ENCODE results near the gene TGM2.
"Not testable (repeated sequence)": the region's sequence is repeated elsewhere in the genome, so short reads cannot be mapped to it uniquely, and the experiment has no call there.

The TGM2 gene

DNA sequence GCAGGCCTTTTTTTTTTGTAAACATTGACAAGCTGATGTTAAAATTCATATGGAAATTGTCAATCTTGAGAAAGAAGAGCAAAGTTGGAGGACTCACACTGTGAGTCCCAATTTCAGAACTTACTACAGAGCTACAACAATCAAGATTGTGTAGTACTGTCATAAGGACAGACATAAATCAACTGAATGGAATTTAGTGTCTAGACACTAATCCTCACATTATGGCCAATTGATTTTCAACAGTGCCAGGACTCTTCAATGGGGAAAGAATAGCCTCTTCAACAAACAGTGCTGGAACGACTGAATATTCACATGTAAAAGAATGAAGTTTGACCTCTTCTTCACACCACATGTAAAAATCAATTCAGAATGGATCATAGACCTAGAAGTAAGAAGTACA, 60.8 kb downstream of the TGM2 start:
- in situ Hi-C loops (cut with MboI; ENCODE audit: low sequenced_read_pairs) = no loop called here

DNA sequence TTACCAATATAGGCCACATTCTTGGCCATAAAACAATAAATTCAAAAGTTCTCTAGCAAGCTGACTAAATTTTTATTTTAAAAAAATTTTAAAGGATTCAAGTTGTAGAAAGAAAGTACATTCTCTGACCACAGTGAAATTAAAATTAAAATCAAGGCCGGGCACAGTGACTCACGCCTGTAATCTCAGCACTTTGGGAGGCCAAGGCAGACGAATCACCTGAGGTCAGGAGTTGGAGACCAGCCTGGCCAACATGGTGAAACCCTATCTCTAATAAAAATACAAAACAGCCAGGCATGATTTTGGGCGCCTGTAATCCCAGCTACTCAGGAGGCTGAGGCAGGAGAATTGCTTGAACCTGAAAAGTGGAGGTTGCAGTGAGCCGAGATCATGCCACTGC, 62.9 kb downstream of the TGM2 start:
- in situ Hi-C loops (cut with MboI; ENCODE audit: low sequenced_read_pairs) = not testable (repeated sequence)

DNA sequence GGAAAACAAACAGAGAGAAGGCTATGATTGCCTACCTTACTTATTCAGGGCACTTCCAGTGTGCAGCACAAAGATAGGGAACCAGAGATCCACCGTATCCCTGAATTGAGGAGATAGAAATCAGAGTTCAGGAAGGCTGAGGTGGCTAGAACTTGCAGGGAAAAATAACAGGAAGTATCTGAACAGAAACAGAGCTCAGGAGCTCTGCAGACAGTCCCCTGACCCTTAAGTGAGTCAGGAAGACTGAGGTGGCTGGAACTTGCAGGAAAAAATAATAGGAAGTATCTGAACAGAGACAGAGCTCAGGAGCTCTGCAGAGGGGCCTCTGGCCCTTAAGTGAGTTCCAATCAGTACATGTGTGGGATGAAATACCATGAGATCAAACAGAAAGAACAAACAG, 66.1 kb downstream of the TGM2 start:
- in situ Hi-C loops (cut with MboI; ENCODE audit: low sequenced_read_pairs) = no loop called here

DNA sequence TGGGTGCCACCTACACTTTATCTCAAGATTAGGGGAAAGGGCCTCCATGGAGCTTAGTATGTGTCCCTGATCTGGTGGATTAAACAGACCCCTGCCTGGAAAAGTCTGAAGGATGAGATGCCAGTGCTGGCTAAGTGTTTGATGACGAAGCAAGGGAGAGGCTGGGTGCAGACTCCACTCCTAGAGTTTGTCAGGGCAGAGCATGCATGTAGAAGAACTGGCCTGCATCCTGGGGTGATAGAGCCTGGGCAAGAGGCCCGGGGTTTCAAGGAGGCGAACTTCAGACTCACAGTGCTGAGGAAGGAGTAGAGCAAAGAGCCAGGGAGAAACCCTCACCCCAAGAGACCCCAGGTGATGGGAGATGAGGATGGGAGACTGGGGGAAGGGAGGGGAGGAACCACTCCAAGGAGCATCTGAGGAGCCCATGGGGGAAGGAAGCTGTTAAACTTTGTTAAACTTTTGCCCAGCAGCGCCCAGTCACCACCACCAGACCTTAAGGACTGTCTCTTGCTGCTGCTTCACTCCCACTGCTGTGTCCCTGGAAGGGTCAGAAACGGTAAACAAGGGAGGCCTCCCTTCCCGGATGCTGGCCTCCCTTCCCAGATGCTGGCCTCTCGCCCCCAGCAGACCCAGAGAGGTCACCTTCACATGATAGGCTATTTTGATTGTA, 69.9 kb downstream of the TGM2 start:
- in situ Hi-C loops (cut with MboI; ENCODE audit: low sequenced_read_pairs) = no loop called here

DNA sequence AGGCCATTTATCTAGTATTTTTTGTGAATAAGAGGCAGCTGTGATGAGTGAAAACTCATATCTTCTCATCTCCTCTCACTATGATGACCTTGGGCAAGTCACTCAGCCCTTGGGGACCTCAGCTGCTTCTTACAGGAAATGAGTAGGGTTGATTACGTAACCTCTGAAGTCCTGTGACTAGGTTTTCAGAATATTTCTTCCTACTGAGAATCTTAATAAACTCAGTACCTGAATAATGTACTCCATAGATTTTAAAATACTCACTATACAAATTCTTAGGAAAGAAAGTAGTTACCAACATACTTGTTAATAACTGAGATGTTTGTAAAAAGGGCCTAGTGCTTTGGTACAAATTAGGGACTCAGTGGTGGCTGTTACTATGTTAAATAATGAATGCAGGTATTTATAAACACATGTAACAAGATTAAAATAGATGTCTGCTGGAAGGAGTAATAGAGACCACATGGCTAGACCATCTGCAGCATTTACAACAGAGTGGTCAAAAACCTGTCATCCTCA, 70.6 kb downstream of the TGM2 start:
- in situ Hi-C loops (cut with MboI; ENCODE audit: low sequenced_read_pairs) = no loop called here

DNA sequence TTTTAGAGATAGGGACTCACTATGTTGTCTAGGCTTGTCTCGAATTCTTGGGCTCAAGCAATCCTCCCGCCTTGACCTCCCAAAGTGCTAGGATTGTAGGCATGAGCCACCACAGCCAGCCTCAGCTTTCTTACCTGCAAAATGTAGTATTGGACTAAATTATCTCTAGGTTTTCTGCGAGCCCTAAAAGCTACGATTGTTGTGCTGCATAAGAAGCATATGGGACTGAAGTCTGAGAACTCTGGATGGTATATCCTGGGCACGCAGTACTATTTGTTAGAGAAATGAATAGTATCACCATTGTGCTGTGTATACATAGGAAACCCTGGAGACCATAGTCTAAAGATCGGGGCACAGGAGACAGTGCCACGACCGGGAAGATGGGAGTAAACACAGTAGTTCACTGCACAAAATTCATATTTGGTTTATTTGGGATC, 71.4 kb downstream of the TGM2 start:
- in situ Hi-C loops (cut with MboI; ENCODE audit: low sequenced_read_pairs) = no loop called here

DNA sequence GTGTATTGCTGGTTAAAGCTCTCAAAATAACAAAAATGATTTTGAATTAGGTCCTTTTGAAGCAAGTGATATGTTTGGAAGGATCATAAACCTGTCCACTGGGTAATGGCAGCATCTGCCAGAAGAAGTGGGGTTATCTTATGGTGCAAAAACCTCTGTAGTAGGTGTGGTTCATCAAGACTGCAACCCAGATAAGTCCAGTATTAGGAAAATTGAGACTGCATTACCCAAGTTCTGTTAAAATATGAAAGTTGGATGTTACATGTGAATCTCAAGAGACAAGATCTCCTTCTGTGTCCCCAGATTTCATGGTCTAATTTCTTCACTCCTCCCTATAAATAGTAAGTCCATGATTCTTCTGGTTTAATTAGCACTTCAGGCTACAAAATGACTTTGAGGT, 72.2 kb downstream of the TGM2 start:
- in situ Hi-C loops (cut with MboI; ENCODE audit: low sequenced_read_pairs) = no loop called here

DNA sequence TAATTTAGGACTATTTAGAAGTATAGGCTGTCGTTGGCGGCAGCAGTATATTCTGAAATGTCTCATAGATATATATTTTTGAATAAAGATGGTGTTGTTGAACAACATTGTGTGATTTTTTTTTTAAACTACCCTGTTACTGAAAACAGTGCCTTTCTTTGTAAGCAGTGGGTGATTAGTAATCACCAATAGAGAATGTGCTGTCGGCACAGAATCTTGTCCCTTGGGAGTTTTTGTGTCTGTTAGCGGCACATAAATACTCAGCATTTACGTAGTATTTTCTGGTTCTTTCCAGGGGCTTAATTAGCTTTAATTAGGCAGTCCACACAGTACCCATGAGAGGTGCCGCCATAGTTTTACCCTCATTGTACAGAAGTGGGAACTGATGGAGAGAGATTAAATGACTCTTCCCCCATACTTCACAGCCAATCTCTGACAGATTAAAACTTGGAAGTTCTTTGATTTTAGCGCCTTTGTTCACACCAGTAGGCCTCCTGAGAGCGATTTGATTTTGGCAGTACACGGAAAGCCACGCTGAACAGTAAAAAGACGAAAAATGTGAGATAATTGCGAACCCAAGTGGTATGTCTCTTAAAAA, 72.7 kb downstream of the TGM2 start:
- in situ Hi-C loops (cut with MboI; ENCODE audit: low sequenced_read_pairs) = no loop called here

DNA sequence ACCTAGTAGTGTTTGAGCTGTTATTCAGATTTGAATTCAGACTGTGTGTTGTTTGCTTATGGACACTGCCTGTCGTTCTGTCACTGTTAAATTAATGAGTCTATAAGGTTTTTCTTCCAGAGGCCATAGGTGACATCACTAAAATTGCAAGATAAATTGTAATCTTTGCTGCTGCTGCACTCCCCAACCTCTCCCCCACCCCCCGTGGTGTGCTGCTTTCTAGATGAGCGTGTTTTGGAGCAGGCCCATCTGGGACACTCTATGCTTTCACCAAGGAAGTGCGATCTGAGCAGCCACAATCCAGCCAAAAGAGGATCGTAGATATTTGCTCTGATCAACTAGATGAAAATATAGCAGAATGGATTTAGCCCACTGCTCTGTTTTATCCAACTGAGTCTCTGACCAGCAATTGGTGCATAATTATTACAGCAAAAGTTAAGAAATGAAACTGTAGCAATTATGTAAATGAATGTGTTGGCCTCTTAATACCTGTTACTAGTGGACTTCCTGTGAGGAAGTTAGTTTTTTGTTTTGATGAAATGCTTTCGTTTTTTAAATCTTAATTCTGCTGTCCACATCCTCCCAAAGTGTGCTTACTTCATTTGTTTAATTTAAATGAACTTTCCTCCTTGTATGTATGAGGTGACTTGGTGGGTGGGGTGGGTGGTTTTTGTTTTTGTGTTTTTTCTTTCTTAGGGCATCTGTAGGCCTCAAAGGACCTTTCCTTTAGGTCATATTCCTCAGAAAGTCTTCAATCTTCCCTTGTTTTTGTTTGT, 73.4 kb downstream of the TGM2 start:
- in situ Hi-C loops (cut with MboI; ENCODE audit: low sequenced_read_pairs) = no loop called here

DNA sequence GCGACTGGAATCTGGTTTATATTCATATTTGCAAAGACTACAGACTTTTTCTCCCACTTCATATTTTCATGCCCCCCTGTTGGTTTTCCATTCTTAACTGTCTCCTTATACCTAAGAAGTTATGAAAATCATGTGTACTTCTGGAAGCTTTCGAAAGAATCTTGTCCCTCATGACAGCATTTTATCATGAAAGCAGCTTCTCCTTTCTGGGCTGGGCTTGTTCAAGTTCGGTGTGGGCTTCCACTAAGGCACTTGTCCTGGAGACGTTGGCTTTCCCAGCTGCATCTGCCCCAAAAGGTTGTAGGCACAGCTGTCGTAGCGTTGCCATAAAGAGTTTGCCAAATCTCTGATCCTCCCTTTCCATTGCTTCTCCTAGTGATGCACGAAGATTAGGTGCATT, 75.0 kb downstream of the TGM2 start:
- in situ Hi-C loops (cut with MboI; ENCODE audit: low sequenced_read_pairs) = no loop called here

DNA sequence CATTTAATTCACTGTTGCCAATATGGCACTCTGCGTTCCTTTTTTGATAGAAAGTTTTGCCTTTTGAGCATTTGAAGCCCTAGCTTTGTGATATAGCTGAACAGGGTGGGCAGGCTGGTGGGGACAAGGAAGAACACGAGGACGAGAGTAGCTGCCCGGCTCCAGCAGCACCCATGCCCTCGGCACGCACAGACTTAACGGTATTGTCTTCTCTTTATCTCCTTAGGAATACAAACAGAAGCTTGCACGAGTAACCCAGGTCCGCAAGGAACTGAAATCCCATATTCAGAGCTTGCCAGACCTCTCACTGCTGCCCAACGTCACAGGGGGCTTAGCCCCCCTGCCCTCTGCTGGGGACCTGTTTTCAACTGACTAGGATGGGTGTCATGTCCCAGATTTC, 75.6 kb downstream of the TGM2 start:
- in situ Hi-C loops (cut with MboI; ENCODE audit: low sequenced_read_pairs) = no loop called here

DNA sequence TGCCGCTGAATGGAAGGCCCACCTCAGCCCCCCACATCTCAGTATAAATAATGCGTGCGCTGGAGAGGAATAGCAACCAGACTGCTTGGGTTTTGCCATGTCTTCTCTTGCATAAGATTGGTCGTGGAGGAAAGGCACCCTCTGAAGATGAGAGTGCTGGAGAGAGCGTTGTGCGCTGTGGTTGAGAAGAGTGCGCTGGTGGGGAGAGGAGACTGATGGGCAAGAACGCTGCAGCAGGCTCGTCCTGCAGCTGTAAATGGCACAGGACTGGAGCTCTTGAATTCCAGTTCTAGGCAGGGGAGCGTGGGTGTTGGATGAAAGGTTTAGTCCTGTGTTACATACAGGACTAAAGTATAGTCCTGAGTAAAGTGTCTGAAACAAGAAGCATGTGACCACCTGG, 80.0 kb downstream of the TGM2 start:
- in situ Hi-C loops (cut with MboI; ENCODE audit: low sequenced_read_pairs) = no loop called here

DNA sequence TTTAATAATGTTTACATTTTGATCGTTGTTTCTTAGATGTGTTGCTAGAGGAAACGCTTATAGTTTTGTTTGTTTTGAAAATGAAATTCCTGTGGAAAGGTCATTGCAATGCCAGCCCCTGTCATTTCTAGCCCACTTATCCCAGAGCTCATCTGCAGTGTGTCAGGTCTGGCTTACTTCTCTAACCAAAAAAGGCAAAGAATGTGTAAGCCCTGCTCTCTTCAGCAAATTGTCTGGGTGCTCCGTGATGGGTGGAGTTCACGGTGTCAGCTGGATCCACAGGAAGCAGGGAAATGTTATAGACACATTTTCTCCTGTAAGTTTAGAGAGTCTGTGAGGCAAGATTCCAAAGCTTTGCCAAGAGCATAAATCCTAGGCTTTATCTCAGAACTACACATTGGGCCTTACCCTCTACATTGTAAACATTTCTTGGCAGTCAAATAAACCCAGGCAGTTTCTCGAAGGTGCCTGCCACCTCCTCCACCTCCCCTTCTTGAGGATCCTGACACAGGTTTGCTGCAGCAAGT, 80.6 kb downstream of the TGM2 start:
- in situ Hi-C loops (cut with MboI; ENCODE audit: low sequenced_read_pairs) = no loop called here

DNA sequence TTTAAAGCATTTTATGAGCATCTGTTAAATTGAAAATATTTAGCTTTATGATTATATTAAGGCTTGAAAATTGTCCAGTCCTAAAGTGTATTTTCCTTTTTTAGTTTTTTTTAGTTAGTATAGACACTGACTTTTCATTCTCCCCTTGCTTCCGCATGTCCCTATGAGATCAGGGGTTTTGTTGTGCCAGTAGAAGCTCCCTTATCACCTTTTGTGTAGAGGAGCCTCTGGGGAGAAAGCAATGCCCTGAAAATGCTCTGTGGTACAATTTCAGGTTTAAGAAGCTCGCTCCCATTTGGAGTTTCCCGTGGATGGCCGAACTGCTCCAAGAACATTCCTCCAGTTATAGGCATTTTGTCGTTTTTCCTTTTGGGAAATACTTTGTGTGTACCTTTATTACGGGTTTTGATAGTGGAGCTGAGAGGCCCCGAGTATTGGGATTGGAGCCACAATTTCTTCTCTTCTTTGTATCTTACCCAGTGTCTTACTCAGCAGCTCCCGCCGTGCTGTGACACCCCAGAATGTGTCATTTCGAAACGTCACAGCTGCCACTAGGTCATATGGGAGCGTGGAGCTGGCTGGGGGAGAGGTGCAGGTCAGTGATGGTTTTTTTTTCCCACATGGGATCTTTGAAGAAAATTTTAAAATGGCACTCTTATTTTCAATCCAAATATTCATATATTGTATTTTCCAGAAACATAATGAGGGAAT, 81.6 kb downstream of the TGM2 start:
- in situ Hi-C loops (cut with MboI; ENCODE audit: low sequenced_read_pairs) = no loop called here

DNA sequence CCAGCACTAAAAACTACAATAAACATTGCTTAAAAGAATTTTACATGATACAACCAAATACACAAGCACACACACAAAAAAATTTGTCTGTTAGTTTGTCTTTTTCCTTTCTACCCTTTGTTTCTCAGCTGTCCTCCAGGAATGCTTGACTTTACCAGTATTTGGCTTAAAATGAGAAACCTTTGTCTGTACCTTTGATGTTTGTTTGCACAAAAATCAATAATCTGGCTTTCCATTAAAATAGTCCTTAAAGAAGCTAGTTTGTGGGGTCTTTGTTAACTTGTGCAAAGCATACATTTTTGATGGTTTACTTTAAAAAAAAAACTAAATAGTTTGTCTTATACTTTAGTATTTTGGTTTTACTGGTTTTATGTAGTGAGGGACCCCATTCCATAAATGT, 82.2 kb downstream of the TGM2 start:
- in situ Hi-C loops (cut with MboI; ENCODE audit: low sequenced_read_pairs) = no loop called here

DNA sequence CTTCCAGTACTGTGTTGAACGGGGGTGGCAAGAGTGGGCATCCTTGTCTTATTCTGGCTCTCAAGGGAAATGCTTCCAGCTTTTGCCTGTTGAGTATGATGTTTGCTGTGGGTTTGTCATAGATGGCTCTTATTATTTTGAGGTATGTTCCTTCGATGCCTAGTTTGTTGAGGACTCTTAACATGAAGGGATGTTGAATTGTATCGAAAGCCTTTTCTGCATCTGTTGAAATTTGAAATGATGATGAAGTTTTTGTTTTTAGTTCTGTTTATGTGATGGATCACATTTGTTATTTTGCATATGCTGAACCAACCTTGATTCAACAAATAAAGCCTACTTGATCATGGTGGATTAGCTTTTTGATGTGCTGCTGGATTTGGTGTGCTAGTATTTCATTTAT, 83.5 kb downstream of the TGM2 start:
- in situ Hi-C loops (cut with MboI; ENCODE audit: low sequenced_read_pairs) = no loop called here

DNA sequence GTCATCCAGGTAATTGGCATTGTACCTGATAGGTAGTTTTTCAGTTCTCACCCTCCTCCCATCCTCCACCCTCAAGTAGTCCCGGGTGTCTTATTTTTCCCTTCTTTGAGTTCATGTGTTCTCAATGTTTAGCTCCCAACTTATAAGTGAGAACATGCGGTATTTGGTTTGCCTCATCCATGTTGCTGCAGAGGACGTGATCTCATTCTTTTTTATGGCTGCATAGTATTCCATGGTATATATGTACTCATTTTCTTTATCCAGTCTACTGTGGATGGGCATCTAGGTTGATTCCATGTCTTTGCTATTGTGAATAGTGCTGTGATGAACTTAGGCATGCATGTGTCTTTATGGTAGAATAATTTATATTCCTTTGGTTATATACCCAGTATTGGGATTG, 85.7 kb downstream of the TGM2 start:
- in situ Hi-C loops (cut with MboI; ENCODE audit: low sequenced_read_pairs) = no loop called here

DNA sequence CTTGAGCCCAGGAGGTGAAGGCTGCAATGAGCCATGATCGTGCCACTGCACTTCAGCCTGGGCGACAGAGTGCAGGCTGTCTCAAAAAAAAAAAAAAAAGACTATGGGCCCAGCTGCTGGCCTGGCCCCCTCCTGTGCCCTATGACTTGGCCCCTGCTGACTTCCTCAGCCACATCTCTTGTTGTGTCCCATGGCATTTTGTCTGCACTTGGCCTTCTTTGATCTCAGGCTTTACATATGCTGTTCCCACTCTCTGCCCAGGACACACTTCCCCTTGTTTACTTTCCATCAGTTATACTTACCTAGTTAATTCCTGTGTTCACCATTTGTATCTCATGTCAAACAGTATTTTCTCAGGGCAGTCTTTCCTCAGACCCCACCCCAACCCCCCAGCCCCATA, 87.0 kb downstream of the TGM2 start:
- in situ Hi-C loops (cut with MboI; ENCODE audit: low sequenced_read_pairs) = no loop called here

Measured in HL-60/S4 (cell line).